Bone marrow (tissue), 2 donors: ENCODE measurements around the gene CHSY1.

ENCODE experiments used
- DNase-seq, 2 donors: peaks; one replicate each; lab custom pipeline; 2025; lab: John Stamatoyannopoulos, UW

The CHSY1 gene

GRCh38 chr15:101171954-101172353, 79.9 kb downstream of the CHSY1 start:
- DNase-seq, result no peak

GRCh38 chr15:101170568-101171350, 81.1 kb downstream of the CHSY1 start:
- no peak for DNase-seq

GRCh38 chr15:101169495-101170071, 82.3 kb downstream of the CHSY1 start:
- DNase-seq, result peak in 1 of 2 donors; percentile 27

- no peak for DNase-seq
These were observed 82.9 kb downstream of the CHSY1 start for GRCh38 chr15:101168898-101169494.

GRCh38 chr15:101168463-101168824, 83.4 kb downstream of the CHSY1 start:
- no peak for DNase-seq

GRCh38 chr15:101167753-101168462, 83.9 kb downstream of the CHSY1 start:
- DNase-seq, result peak; percentile 19 to 87

GRCh38 chr15:101167411-101167752, 84.5 kb downstream of the CHSY1 start:
- no peak for DNase-seq

GRCh38 chr15:101165905-101166471, 85.9 kb downstream of the CHSY1 start:
- DNase-seq, result no peak

- no peak for DNase-seq
These were observed 89.0 kb downstream of the CHSY1 start for GRCh38 chr15:101162701-101163483.

- DNase-seq, result no peak
These were observed 90.2 kb downstream of the CHSY1 start for GRCh38 chr15:101161656-101162055.

GRCh38 chr15:101159936-101160815, 91.7 kb downstream of the CHSY1 start:
- DNase-seq, result no peak

GRCh38 chr15:101159096-101159935, 92.5 kb downstream of the CHSY1 start:
- no peak for DNase-seq

GRCh38 chr15:101158166-101159095, 93.4 kb downstream of the CHSY1 start:
- no peak for DNase-seq

GRCh38 chr15:101157721-101158120, 94.1 kb downstream of the CHSY1 start:
- no peak for DNase-seq

GRCh38 chr15:101156509-101157159, 95.2 kb downstream of the CHSY1 start:
- DNase-seq, result no peak

GRCh38 chr15:101156061-101156460, 95.8 kb downstream of the CHSY1 start:
- DNase-seq, result no peak

- no peak for DNase-seq
These were observed 97.8 kb downstream of the CHSY1 start for GRCh38 chr15:101153801-101154656.
